Endodermal cell (in vitro differentiated cells): Measurements from ENCODE around the gene CCNT1. TPM values are rescaled to one million over a fixed set of nuclear protein-coding genes. Genes with fewer than 3 reads are reported as not detected.
"Not testable (repeated sequence)": the region's sequence is repeated elsewhere in the genome, so short reads cannot be mapped to it uniquely, and the experiment has no call there.

Source experiments
- DNase-seq: peaks from one replicate; pipeline ENCODE4 v3.0.0-alpha.2; 2017
- H3K27ac ChIP-seq: 2 replicates; pipeline ENCODE4 v1.5.1; 2013; ENCODE audit warnings: mild to moderate bottlenecking, low read depth, low read length, moderate library complexity
- H3K27me3 ChIP-seq: 2 replicates; pipeline ENCODE4 v1.6.1; 2013; ENCODE audit warnings: mild to moderate bottlenecking, low read length, moderate library complexity; ENCODE audit not compliant: insufficient read depth, control insufficient read depth, poor library complexity, severe bottlenecking
- H3K36me3 ChIP-seq: 2 replicates; pipeline ENCODE4 v1.7.0; 2013; ENCODE audit warnings: mild to moderate bottlenecking, low read length, moderate library complexity; ENCODE audit not compliant: control insufficient read depth, insufficient read depth
- H3K4me1 ChIP-seq: one replicate; pipeline ENCODE4 v1.7.0; 2013; ENCODE audit warnings: low read length; ENCODE audit not compliant: control insufficient read depth, insufficient read depth
- H3K4me3 ChIP-seq: 2 replicates; pipeline ENCODE4 v1.5.1; 2013; ENCODE audit warnings: mild to moderate bottlenecking, low read length, moderate library complexity
- H3K9ac ChIP-seq: 2 replicates; pipeline ENCODE4 v1.6.1; 2013; ENCODE audit warnings: mild to moderate bottlenecking, low read length, moderate library complexity; ENCODE audit not compliant: poor library complexity, severe bottlenecking; ENCODE audit errors: extremely low read depth
- H3K9me3 ChIP-seq: 2 replicates; pipeline ENCODE4 v1.6.1; 2013; ENCODE audit warnings: mild to moderate bottlenecking, low read length, moderate library complexity; ENCODE audit not compliant: control insufficient read depth
- H3K27ac Mint-ChIP-seq: 2 replicates; pipeline ENCODE4 v1.8.0; 2020; ENCODE audit warnings: mixed read lengths
- H3K27me3 Mint-ChIP-seq: 2 replicates; pipeline ENCODE4 v1.8.0; 2021; ENCODE audit warnings: mild to moderate bottlenecking, mixed read lengths; ENCODE audit not compliant: insufficient read depth
- H3K36me3 Mint-ChIP-seq: 2 replicates; pipeline ENCODE4 v1.8.0; 2020; ENCODE audit warnings: low read depth, mixed read lengths
- H3K4me1 Mint-ChIP-seq: 2 replicates; pipeline ENCODE4 v1.8.0; 2020; ENCODE audit warnings: mixed read lengths
- H3K4me3 Mint-ChIP-seq: 2 replicates; pipeline ENCODE4 v1.8.0; 2020; ENCODE audit warnings: mild to moderate bottlenecking, moderate library complexity, mixed read lengths
- H3K9me3 Mint-ChIP-seq: 2 replicates; pipeline ENCODE4 v1.8.0; 2020; ENCODE audit warnings: mild to moderate bottlenecking, mixed read lengths
- WGBS, 2 experiments: methylation state at CpG; one replicate each; pipeline versions ENCODE4 v1.1.5 to v1.1.7; 2013; ENCODE audit warnings: missing lambda C conversion rate in 2 of 2, mixed read lengths in 1 of 2; ENCODE audit not compliant: insufficient coverage in 1 of 2, insufficient read length in 1 of 2; 5-methylcytosine and 5-hydroxymethylcytosine counted together
- total RNA-seq, 2 donors: library from RNA; stranded (reverse); fragmentation: NEBNext Ultra II Directional in 1 of 2; extraction: Animal tissue kit (Norgen Biotek cat#: 25700) in 1 of 2; gene quantifications; 2 replicates in 1 of 2; 3 replicates in 1 of 2; pipeline ENCODE4 v1.2.1, GENCODE V29; 2021
- TF ChIP-seq, protein P1 (sequence below): fragments of 200-600 bp; sonication (generic); conservative IDR thresholded peaks from 2 replicates; pipeline ENCODE4 v1.5.0; 2021; ENCODE audit warnings: antibody characterized with exemption, mild to moderate bottlenecking

Gene CCNT1
- total RNA-seq, 2 donors from 2014 or later = 43.0 to 54.0 TPM

DNA sequence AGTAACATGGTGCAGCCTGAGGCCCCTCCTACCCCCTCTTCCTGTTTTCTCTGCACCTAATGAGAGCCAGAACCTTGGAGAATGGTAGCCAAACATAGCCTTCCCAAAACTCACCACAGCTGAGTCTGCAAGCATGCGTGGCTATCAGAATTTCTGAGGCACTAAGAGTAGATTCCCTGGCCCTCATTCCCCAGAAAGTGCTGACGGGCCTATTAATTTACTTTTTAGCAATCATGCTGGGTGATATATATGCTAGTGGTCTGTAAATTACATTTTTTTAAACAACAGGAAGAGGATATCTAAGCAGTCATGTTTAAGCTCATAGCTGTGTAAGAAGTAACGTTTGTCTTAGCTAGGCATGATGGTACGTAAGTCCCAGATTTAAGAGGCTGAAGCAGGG is 64.8 kb downstream of the CCNT1 start:
- no peak overlapping the region for H3K4me3 ChIP-seq
- no peak overlapping the region for H3K9ac ChIP-seq
- H3K27ac ChIP-seq = no peak overlapping the region
- TF ChIP-seq, protein P1, sequence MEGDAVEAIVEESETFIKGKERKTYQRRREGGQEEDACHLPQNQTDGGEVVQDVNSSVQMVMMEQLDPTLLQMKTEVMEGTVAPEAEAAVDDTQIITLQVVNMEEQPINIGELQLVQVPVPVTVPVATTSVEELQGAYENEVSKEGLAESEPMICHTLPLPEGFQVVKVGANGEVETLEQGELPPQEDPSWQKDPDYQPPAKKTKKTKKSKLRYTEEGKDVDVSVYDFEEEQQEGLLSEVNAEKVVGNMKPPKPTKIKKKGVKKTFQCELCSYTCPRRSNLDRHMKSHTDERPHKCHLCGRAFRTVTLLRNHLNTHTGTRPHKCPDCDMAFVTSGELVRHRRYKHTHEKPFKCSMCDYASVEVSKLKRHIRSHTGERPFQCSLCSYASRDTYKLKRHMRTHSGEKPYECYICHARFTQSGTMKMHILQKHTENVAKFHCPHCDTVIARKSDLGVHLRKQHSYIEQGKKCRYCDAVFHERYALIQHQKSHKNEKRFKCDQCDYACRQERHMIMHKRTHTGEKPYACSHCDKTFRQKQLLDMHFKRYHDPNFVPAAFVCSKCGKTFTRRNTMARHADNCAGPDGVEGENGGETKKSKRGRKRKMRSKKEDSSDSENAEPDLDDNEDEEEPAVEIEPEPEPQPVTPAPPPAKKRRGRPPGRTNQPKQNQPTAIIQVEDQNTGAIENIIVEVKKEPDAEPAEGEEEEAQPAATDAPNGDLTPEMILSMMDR = no peak
- Mint-ChIP-seq H3K27ac (no peak overlapping the region), H3K36me3 (peaks cover 52% of the 10 kb centered on the region), H3K9me3 (peaks cover 3% of the 10 kb centered on the region), H3K27me3 (no peaks in the 10 kb centered on the region), H3K4me1 (no peaks in the 10 kb centered on the region), H3K4me3 (no peak overlapping the region)
- peaks cover 4% of the 10 kb centered on the region for H3K9me3 ChIP-seq
- no peaks in the 10 kb centered on the region for H3K4me1 ChIP-seq
- 80% methylated on average over 4 of the region's 4 CpGs; no CpG with 5 or more reads in 1 of the 2 experiments for WGBS, 2 experiments
- peaks cover 85% of the 10 kb centered on the region for H3K36me3 ChIP-seq
- H3K27me3 ChIP-seq = no peaks in the 10 kb centered on the region
- DNase-seq = no peak

DNA sequence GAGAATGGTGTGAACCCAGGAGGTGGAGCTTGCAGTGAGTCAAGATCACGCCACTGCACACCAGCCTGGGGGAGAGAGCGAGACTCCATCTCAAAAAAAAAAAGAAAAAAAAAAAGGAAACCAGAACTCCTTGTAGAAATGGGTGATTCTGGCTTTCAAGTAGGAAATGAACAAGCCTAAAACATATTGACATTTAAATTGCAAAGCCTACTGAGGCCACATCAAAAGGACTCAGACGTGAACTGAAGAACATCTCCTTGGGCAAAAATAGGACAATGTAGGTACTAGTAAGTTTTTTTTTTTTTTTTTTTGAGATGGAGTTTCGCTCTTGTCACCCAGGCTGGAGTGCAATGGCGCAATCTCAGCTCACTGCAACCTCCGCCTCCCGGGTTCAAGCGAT is 71.2 kb downstream of the CCNT1 start:
- not testable (repeated sequence) for H3K4me3 ChIP-seq, H3K4me3 Mint-ChIP-seq, H3K9ac ChIP-seq, H3K27ac Mint-ChIP-seq, H3K27me3 ChIP-seq, H3K27ac ChIP-seq, H3K4me1 Mint-ChIP-seq, DNase-seq, H3K27me3 Mint-ChIP-seq, H3K4me1 ChIP-seq
- Histone ChIP-seq H3K36me3 (peaks cover 67% of the 10 kb centered on the region), H3K9me3 (peaks cover 48% of the 10 kb centered on the region)
- peaks cover 73% of the 10 kb centered on the region for H3K36me3 Mint-ChIP-seq
- H3K9me3 Mint-ChIP-seq = peaks cover 48% of the 10 kb centered on the region
- 98% methylated on average over 7 of the region's 8 CpGs; no CpG with 5 or more reads in 1 of the 2 experiments for WGBS, 2 experiments

DNA sequence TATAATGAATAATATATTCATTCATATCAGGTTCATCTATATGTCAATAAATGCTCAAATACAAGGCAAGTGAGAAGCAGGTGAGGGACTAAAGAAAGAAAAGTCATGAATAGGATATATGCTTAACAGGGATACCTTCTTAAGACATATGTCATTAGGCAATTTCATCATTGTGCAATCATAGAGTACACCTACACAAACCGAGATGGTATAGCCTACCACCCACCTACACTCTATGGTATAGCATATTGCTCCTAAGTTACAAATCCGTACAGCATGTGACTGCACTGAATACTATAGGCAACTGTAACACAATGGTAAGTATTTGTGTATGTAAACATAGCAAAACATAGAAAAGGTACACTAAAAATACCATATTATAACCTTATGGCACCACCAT is 73.5 kb downstream of the CCNT1 start:
- Mint-ChIP-seq H3K9me3 (peaks cover 54% of the 10 kb centered on the region), H3K27ac (no peak overlapping the region), H3K36me3 (peaks cover 69% of the 10 kb centered on the region), H3K4me3 (no peak overlapping the region), H3K27me3 (no peaks in the 10 kb centered on the region), H3K4me1 (no peaks in the 10 kb centered on the region)
- DNase-seq = no peak
- Histone ChIP-seq H3K27ac (no peak overlapping the region), H3K9me3 (peaks cover 59% of the 10 kb centered on the region), H3K36me3 (peaks cover 50% of the 10 kb centered on the region), H3K9ac (no peak overlapping the region), H3K4me3 (no peak overlapping the region), H3K4me1 (no peaks in the 10 kb centered on the region), H3K27me3 (no peaks in the 10 kb centered on the region)
- TF ChIP-seq, protein P1 = no peak
- WGBS, 2 experiments = 97% methylated on average over 2 of the region's 2 CpGs; no CpG with 5 or more reads in 1 of the 2 experiments

DNA sequence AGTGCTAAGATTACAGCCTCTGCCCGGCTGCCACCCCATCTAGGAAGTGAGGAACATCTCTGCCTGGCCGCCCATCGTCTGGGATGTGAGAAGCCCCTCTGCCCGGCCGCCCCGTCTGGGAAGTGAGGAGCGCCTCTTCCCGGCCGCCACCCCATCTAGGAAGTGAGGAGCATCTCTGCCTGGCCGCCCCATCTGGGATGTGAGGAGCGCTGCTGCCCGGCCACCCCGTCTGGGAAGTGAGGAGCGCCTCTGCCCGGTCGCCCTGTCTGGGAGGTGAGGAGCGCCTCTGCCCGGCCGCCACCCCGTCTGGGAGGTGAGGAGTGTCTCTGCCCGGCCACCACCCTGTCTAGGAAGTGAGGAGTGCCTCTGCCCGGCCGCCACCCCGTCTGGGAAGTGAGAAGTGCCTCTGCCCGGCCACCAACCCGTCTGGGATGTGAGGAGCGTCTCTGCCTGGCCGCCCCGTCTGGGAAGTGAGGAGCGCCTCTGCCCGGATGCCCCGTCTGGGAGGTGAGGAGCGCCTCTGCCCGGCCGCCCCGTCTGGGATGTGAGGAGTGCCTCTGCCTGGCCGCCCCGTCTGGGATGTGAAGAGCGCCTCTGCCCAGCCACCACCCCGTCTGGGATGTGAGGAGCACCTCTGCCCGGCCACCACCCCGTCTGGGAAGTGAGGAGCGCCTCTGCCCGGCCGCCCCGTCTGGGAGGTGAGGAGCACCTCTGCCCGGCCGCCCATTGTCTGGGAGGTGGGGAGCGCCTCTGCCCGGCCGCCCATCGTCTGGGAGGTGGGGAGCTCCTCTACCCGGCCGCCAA is 74.6 kb downstream of the CCNT1 start:
- 92 to 98% methylated on average over 19 to 54 of the region's 54 CpGs for WGBS, 2 experiments
- not testable (repeated sequence) for H3K4me1 Mint-ChIP-seq, H3K4me1 ChIP-seq, H3K27me3 Mint-ChIP-seq, H3K27me3 ChIP-seq, H3K4me3 Mint-ChIP-seq, H3K27ac Mint-ChIP-seq, H3K9ac ChIP-seq, H3K27ac ChIP-seq, DNase-seq, H3K4me3 ChIP-seq
- Mint-ChIP-seq H3K9me3 (peaks cover 54% of the 10 kb centered on the region), H3K36me3 (peaks cover 61% of the 10 kb centered on the region)
- Histone ChIP-seq H3K9me3 (peaks cover 57% of the 10 kb centered on the region), H3K36me3 (peaks cover 40% of the 10 kb centered on the region)
